ENCODE results near the gene RBL1.
"Not testable (repeated sequence)": the region's sequence is repeated elsewhere in the genome, so short reads cannot be mapped to it uniquely, and the experiment has no call there.

Gene RBL1, protein sequence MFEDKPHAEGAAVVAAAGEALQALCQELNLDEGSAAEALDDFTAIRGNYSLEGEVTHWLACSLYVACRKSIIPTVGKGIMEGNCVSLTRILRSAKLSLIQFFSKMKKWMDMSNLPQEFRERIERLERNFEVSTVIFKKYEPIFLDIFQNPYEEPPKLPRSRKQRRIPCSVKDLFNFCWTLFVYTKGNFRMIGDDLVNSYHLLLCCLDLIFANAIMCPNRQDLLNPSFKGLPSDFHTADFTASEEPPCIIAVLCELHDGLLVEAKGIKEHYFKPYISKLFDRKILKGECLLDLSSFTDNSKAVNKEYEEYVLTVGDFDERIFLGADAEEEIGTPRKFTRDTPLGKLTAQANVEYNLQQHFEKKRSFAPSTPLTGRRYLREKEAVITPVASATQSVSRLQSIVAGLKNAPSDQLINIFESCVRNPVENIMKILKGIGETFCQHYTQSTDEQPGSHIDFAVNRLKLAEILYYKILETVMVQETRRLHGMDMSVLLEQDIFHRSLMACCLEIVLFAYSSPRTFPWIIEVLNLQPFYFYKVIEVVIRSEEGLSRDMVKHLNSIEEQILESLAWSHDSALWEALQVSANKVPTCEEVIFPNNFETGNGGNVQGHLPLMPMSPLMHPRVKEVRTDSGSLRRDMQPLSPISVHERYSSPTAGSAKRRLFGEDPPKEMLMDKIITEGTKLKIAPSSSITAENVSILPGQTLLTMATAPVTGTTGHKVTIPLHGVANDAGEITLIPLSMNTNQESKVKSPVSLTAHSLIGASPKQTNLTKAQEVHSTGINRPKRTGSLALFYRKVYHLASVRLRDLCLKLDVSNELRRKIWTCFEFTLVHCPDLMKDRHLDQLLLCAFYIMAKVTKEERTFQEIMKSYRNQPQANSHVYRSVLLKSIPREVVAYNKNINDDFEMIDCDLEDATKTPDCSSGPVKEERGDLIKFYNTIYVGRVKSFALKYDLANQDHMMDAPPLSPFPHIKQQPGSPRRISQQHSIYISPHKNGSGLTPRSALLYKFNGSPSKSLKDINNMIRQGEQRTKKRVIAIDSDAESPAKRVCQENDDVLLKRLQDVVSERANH

DNA sequence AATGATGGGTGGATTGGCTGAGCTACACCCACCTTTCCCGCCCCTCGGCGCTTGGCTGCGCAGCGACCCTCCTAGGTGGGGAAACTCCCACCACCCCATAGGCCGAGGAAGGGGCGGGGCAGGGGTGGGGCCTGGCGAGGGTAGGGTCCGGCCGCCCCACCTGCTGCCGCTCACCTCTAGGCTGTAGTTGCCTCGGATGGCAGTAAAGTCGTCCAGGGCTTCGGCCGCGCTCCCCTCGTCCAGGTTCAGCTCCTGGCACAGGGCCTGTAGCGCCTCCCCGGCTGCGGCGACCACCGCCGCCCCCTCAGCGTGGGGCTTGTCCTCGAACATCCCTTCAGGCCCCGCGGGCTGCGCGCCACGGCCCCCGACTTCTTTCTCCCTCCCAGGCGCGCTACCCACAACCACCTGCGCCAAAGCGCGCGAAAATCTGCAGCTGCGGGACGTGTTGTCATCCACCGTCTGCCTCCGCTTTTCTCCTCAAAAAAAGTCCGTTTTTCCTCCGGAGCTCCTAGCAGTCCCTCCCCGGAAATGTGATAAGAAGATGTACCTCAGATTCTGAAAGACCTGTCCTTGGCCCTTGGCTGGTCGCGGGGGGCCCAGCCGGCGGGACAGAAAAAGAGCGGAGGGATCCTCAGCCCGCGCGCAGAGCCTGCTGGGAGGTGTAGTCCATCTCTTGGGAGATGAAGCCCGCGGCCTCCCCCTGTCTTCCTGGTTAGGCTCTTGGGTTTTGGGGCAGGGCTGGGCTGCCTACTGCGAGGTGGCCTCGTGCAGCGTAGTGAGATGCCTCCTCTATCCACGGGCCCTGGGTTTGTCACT is at the start of gene RBL1:
Gene RBL1, minus strand, starts transcription at position 399 of the 816 bp plus-strand sequence. Its CDS starts 69 bp downstream, at position 330.
- DNase-seq: peak; percentile 91

DNA sequence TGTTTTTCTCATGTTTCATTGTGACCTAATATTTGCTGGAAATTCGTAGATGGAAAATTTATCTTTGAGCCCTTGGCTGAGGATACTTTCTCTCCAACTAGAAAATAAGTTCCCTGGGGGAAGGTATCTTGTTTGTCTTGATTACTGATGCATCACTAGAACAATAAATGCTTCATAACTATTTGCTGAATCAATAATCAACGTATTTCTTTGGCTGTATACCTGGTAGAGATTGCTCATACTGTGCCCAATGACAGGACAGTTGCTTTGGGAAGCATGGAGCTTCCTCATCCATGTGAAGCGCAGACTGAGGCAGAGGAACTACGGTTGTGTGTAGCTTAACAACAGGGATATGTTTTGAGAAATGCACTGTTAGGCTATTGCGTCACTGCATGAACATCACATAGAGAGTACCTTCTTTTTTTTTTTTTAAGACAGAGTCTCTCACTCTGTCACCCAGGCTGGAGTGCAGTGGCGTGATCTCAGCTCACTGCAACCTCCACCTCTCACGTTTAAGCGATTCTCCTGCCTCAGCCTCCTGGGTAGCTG is 49.1 kb upstream of the RBL1 start:
- no peak for DNase-seq

DNA sequence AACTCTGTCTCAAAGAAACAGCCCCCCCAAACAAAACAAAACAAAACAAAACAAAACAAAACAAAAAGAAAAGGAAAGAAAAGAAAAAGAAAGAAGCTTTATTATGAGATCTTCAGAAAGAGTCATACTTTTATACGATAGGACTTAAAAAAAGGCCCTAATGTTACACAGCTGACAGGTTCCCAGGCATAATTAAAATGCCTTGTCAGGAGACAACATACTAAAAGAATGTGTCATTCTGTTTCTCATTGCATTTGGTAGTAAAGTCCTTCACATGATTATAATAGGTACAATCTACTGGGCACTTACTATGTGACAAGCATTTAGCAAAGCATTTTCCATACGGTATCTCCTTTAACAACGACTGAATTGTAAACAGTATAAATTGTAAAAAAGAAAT is 46.9 kb upstream of the RBL1 start:
- no peak for DNase-seq

DNA sequence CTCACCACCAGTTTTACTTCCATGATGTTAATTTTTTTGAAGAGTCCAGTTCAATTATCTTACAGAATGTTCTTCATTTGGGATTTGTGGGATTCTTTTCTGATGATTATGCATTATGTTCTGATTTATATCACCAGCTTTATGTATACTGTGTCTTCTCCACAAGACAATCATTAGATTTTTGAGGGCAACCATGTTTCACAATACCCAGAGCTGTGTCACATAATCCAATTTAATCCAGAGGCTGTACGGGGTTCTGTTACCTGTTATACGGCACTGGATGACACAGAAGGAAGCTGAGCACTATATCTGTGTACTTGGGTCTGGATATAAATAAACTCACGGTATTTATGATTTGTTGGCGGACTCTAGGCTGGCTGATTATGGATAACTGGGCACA is 41.8 kb upstream of the RBL1 start:
- DNase-seq: no peak

DNA sequence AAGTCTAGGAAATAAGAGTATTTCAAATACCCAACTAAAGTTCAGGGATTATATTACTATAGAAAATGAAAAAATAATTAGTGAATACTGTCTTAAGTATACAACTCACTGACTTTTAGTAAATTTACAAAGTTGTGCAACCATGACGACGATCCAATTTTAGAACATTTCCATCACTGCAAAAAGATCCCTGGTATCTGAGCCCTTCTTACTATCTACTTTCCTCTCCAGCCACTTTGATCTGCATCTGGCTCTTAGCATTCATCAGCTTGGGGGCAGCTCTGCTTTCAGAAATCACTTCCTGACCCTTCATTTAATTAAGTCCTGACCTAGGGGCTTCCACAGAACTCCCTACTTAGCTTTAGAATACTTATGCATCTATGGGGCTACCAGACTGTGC is 38.2 kb upstream of the RBL1 start:
- no peak for DNase-seq

DNA sequence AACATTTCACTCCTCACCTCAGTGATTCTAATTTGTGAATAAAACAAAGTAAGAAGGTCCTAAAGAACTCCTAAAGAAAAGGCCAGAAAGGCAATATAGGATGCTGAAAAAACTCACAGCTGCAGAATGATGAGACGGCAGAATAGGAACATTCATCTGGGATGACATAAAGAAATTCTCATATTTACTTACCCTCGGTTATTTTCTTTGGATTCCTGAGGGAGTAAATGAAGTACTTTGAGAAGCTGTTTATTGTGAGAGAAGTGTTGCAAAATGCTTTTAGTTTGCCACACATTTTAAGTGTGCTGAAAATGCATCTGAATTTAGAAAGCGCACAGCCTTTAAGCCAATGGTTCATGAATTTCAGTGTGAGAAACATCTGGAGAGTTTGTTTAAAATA is 35.7 kb upstream of the RBL1 start:
- DNase-seq: no peak

DNA sequence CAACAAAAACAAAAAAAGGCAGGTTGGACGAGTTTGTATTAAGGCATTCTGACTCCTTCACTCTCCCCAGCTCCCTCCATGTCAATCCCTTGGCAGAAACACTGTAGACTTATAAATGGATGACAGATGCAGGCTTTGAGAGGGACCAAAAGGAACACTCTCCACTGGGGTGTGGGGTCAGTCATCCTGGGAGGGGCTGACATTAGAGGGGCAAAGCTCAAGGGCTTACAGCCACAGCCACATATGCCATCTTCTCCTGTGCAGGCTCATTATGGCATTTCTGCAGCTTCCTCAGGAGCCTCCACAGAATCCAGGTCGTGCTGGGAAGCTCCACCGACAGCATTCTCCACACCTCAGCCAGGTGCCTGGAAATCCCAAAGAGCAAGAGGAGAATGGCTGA is 33.0 kb upstream of the RBL1 start:
- DNase-seq: no peak

DNA sequence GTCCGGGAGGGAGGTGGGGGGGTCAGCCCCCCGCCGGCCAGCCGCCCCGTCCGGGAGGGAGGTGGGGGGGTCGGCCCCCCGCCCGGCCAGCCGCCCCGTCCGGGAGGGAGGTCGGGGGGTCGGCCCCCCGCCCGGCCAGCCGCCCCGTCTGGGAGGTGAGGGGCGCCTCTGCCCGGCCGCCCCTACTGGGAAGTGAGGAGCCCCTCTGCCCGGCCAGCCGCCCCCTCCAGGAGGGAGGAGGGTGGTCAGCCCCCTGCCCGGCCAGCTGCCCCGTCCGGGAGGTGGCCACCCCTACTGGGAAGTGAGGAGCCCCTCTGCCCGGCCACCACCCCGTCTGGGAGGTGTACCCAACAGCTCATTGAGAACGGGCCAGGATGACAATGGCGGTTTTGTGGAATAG is 30.5 kb upstream of the RBL1 start:
- not testable (repeated sequence) for DNase-seq

DNA sequence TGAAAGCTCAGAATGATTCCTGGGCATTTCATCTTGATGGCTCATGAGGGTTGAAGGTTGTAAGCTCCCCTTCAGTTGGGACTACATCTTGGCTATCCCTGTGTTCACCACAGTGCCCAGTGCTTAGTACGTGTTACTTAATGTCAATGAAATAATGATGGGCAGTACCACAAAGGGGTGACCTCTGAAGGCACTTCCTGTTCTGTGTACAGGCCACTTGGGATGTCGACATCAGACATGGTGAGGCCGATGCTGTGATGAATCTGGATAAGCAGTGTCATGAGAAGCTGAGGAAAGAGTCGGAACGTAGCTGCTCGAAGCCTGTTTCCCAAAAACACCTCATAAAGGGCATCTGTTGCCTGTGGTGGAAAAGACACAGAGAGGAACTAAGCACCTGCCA is 27.6 kb upstream of the RBL1 start:
- DNase-seq: no peak

DNA sequence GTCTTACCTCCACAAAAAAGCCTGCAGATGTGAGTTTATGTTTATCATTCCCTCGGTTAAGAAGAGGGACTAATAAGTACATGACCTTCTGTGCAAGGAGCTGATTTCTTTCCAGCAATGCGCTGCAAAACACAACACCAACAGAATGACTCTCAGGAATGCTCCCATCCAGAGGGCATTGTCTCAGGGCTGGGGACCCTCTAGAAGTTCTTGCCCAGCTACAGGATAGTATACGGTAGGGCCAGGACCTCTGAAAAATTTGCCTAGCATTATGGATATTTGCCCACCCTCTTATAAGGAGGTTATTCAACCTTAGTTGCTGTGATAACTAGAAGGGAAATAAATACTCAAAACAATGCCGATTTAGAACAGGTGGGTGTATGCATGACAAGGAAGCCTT is 24.7 kb upstream of the RBL1 start:
- DNase-seq: no peak

DNA sequence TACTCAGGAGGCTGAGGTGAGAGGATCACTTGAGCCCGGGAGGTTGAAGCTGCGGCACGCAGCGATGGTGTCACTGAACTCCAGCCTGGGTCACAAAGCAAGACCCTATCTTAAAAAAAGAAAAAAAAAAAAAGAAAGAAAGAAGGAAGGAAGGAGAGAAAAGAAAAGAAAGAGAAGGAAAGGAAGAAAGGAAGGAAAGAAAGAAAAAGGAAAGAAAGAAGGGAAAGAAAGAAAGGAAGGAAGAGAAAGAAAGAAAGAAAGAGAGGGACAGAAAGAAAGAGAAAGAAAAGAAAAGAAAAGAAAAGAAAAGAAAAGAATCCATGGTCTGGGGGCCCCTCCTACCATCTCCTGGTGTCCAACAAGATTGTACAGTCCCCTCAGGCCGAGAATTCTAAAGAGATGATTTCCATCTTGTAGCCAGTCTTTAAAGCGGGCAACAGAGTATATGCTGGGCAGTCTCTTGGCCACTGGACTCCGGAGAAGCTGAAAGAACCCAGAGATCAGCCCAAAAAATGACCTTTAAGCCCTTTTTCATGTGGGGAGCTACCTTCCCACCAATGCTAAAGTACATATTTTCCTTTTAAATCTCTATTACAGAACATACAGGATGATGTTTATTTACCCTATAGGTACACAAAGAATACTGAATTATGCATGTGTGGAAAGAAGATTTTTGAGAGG is 23.7 kb upstream of the RBL1 start:
- DNase-seq: no peak

DNA sequence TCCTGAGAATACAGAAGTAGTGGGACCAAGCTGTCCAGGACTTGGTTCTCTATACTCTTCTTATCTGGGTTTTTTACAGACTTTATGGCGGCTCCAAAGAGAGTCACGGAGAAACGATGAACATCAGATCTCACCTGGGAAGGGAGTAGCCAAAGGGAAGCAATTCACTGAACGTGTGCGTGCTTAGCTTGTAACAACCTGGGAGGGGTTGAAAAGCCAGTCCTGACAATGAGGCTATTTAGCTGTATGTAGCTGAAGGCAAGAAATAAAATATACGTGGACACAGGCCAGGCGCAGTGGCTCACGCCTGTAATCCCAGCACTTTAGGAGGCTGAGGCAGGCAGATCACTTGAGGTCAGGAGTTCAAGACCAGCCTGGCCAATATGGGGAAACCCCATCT is 18.2 kb upstream of the RBL1 start:
- DNase-seq: no peak

DNA sequence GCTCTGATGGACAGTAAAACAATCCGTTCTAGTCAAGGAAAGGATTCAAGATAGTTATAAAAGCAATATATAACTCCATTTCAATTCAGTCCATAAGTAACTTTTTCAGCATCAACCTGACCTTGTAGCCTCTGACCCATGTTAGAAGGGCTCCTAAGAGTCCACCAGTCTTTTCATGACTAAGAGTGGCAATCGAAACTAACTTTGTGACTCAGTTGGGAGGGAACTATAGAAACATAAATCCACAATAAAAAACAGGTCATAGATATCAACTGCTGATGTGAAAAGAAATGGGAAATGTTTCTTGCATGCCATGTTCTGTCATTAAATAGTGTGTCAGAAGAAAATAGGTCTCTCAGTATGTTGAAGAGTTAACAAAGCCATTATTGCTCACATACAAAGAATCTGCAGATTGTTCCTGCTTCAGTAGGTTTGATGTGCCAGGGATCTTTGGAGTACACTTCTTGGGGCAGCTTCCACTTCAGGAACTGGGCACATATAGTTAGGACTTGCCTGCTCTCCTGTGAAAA is 16.2 kb upstream of the RBL1 start:
- DNase-seq: no peak

DNA sequence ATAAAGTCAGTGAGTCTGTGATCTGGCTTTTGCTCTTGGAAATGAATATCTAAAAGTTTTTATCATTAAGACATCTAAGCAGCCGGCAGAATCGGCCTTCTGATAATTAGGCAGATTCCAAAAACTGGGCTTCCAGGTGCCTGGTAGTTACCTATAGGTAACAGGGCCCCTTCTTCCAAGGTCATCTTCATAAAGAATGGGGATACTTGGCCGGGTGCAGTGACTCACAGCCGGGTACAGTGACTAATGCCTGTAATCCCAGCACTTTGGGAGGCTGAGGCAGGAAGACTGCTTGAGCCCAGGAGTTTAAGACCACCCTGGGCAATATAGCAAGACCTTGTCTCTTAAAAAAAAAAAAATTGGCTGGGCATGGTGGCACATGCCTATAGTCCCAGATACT is 12.9 kb upstream of the RBL1 start:
- no peak for DNase-seq

DNA sequence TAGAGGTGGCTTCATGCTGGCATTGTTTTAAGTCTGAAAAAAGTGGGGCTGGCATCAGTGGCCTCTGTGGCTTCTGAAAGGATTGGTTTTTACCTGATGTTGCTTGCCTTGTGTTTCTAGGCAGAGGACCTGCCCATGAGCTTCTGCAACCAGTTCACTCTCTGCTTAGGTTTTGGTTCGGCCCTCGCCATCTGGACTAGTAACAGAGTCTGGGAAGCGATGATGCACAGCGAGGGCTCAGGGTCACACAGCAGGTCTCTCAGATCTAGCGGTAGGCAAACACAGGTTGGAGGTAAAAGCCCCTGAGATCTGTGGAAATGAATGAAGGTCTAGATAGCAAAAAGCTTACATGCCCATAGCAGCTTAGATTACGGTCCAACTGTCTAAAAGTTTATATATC is 6.8 kb upstream of the RBL1 start:
- DNase-seq: no peak

DNA sequence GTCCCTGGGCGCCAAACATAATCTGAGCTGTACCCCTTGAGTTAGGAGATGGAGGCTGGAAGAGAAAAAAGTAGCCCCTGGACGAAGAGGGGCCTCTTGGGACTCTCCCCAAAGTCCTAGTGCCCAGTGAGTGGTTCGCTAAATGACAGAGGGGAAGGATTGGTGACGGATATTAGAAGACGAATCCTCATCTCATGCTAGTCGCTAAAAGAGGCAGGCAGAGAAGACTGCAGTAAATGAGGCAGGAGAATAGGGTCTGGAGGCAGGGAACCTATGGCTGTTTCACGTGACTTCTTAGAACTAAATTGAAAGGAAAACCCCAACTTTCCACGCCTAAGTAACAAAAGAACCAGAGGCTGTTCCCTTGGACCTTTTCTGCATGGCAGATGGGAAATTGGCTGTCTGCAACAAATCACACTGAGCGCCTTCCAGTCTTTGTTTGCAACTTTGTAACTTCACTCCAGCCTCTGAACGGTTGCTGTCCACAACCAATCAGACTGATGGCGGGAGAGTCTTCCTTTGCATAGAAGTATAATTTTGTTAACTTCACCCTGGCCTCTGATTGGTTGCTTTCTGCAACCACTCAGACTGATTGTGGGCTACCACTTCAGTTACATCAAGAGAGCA is 731 bp upstream of the RBL1 start:
- DNase-seq: no peak

DNA sequence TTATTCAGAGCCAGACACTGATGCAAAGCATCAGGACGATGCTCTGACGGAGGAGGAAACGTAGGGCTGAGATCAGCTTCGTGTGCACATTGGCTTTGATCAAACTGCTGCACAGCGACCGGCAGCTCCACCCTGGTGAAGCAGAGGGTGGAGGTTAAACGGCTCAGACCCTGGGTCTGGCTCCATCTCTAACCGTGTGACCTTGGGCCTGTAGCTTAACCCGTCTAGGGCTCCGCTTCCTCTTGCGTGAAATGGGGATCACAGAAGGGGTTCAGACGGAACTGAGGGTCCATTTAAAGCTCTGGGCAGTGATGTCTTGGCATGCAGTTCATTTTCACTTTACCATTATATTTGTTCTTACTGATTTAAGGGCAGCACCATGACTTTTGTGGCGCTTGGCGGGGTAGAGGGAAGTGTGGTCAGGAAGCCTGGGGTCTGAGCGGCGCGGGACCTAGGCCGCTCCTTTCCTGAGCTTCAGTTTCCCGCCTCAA is 644 bp downstream of the RBL1 start:
- DNase-seq: no peak

DNA sequence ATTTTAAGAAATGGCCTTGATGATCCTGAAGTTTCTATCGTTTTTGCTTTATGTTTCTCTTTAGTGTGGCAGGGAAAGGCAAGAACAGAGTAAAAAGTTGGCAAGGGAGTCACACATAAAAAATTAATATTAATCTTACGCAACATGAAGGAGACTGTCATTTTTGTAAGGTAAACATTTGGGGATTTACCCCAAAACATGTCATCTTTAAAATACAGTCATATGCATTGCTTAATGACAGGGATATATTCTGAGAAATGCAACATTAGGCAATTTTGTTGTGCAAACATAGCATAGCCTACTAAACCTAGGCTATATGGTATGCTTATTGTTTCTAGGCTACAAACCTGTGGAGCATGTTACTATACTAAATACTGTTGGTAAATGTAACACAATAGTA is 5.4 kb downstream of the RBL1 start:
- DNase-seq: no peak

DNA sequence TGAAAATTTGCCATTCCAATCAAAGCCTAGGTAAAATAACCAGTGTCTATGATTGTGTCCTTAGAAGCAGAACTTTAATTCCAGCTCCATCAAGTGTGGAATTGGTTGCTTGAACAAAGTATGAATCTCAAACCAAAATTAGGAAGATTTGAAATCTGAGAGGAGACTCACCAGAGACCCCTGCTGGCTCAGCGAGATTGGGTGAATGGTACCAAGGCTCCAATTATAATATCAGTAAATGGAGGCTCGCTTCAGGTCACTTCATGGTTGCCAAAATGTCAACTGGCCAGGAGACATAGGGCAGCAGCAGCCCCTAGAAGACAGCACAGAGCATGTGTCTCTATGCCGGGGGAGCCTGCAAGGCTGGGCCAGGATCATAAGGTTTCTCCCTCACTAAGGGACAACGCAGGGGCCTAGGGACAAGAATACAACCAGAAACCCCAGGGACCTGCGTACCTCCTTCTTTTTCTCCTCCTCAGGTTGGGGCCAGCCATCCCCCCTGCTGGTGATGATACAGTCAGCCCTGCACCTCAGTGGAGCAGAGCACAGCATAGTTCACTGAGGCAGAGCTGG is 14.0 kb downstream of the RBL1 start:
- no peak for DNase-seq

DNA sequence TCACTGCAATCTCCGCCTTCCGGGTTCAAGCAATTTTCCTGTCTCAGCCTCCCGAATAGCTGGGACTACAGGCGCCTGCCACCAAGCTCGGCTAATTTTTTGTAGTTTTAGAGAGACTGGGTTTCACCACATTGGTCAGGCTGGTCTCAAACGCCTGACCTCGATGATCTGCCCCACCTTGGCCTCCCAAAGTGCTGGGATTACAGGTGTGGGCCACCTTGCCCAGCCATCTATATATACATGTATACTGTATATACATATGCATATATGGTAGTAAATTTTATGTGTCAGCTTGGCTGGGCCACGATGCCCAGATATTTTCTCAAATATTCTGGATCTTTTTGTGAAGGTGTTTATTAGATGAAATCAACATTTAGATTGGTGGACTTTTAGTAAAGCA is 18.8 kb downstream of the RBL1 start:
- no peak for DNase-seq
